Upper lobe of left lung (tissue), 6 donors: ENCODE results near the gene CHST11. TPM values are rescaled to one million over a fixed set of nuclear protein-coding genes. Genes with fewer than 3 reads are reported as not detected.

Source experiments
- ATAC-seq, 2 donors: fragments of 200-7000 bp; cut with Tn5 transposase; one replicate each; pipeline ENCODE4 v1.9.1; 2022; ENCODE audit warnings: mild to moderate bottlenecking in 2 of 2, moderate library complexity in 2 of 2; ENCODE audit not compliant: low FRiP score in 2 of 2
- DNase-seq, 2 donors: peaks; one replicate each; pipeline ENCODE4 v3.0.0-alpha.2; 2019 to 2020
- H3K27ac ChIP-seq, 4 donors: fragments of 200-600 bp; sonication (generic); one replicate each; pipeline ENCODE4 v1.5.1; 2016 to 2019
- H3K27me3 ChIP-seq, 4 donors: fragments of 200-600 bp; sonication (generic); one replicate each; pipeline ENCODE4 v1.5.1; 2017 to 2019
- H3K36me3 ChIP-seq, 4 donors: fragments of 200-600 bp; sonication (generic); one replicate each; pipeline ENCODE4 v1.5.1; 2016 to 2019
- H3K4me1 ChIP-seq, 4 donors: fragments of 200-600 bp; sonication (generic); one replicate each; pipeline ENCODE4 v1.5.1; 2018 to 2019
- H3K4me3 ChIP-seq, 4 donors: fragments of 200-600 bp; sonication (generic); one replicate each; pipeline ENCODE4 v1.5.1; 2017 to 2019; ENCODE audit warnings: mild to moderate bottlenecking in 2 of 4, moderate library complexity in 1 of 4
- H3K9me3 ChIP-seq, 4 donors: fragments of 200-600 bp; sonication (generic); one replicate each; pipeline ENCODE4 v1.5.1; 2018 to 2019
- EP300 ChIP-seq, 4 donors: sonication (generic); formaldehyde crosslinking; IDR thresholded peaks; one replicate each; pipeline ENCODE4 v1.5.1; 2017; ENCODE audit warnings: antibody characterized with exemption in 4 of 4, control low read depth in 2 of 4
- POLR2A ChIP-seq, 4 donors: fragments of 450-650 bp; IDR thresholded peaks; one replicate each; pipeline ENCODE4 v1.5.1; 2016 to 2017; ENCODE audit warnings: antibody characterized with exemption in 4 of 4, mild to moderate bottlenecking in 2 of 4
- POLR2AphosphoS5 ChIP-seq, 2 donors: sonication (generic); formaldehyde crosslinking; IDR thresholded peaks; one replicate each; pipeline ENCODE4 v1.5.1; 2017; ENCODE audit warnings: antibody characterized with exemption in 2 of 2
- WGBS, 2 donors: methylation state at CpG; one replicate each; pipeline ENCODE4 v1.1.5; 2017 to 2018; 5-methylcytosine and 5-hydroxymethylcytosine counted together
- total RNA-seq, 6 donors: library from RNA; depleted of rRNA in 4 of 6; stranded (reverse); fragments of >200 nt in 4 of 6; gene quantifications; one replicate each; pipeline versions ENCODE4 v1.1.0 to v1.2.1, GENCODE V29; 2016 to 2021
- TF ChIP-seq, protein P1 (sequence below), 6 experiments: fragments of 450-650 bp in 4 of 6; fragments of 200-600 bp in 2 of 6; sonication (generic) in 2 of 6; IDR thresholded peaks; one replicate each; pipeline ENCODE4 v1.5.1; 2016 to 2019; ENCODE audit warnings: antibody characterized with exemption in 6 of 6
- donor health status: DM: no; HTN: no; CAD: no; lungs with moderate emphysema.
- donor health status: DM: no; HTN: yes; CAD: no; lungs with severe emphysema.

CHST11 gene
- total RNA-seq, 6 donors from 2014 or later: 40.4 to 234 (median 58.4) TPM

GRCh38 chr12:104784592-104784991 lies 327.8 kb downstream of the CHST11 start:
- no peak for DNase-seq
- H3K27ac ChIP-seq: no peak overlapping the region
- no peaks in the 10 kb centered on the region for H3K27me3 ChIP-seq
- peaks cover 0 to 7% (median 0%) of the 10 kb centered on the region in 4 donors for H3K9me3 ChIP-seq
- no peaks in the 10 kb centered on the region for H3K36me3 ChIP-seq
- no peak overlapping the region for H3K4me3 ChIP-seq
- ATAC-seq: no peak
- 55 to 69% methylated on average over 1 of the region's 1 CpG for WGBS, 2 donors
- H3K4me1 ChIP-seq: no peaks in the 10 kb centered on the region
- TF ChIP-seq POLR2AphosphoS5 (IDR thresholded peaks at IDR 0.05): no peak
- TF ChIP-seq EP300 (IDR thresholded peaks at IDR 0.05): no peak
- TF ChIP-seq, protein P1, sequence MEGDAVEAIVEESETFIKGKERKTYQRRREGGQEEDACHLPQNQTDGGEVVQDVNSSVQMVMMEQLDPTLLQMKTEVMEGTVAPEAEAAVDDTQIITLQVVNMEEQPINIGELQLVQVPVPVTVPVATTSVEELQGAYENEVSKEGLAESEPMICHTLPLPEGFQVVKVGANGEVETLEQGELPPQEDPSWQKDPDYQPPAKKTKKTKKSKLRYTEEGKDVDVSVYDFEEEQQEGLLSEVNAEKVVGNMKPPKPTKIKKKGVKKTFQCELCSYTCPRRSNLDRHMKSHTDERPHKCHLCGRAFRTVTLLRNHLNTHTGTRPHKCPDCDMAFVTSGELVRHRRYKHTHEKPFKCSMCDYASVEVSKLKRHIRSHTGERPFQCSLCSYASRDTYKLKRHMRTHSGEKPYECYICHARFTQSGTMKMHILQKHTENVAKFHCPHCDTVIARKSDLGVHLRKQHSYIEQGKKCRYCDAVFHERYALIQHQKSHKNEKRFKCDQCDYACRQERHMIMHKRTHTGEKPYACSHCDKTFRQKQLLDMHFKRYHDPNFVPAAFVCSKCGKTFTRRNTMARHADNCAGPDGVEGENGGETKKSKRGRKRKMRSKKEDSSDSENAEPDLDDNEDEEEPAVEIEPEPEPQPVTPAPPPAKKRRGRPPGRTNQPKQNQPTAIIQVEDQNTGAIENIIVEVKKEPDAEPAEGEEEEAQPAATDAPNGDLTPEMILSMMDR (IDR thresholded peaks at IDR 0.05): no peak

GRCh38 chr12:104785886-104786285 lies 329.1 kb downstream of the CHST11 start:
- DNase-seq: no peak
- WGBS, 2 donors: 86 to 90% methylated on average over 5 of the region's 5 CpGs
- H3K9me3 ChIP-seq: no peaks in the 10 kb centered on the region

DNA sequence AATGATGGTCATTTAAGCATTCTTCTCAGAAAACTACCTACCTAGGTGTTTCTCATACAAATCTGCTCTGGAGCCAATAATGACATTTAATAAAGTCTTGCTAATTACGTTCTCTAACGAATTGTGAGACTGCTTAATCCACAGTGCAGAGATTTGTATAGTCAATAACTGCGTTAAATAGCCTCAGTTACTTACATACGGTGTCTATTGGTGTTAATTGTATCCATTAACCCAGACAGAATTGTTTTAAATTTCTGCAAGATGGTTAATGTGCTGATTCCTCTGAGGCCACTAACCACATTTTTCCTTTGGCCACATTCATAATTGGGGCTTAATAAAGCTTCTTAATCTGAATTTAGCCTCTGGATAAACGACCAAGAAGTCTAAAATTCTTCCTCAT lies 329.6 kb downstream of the CHST11 start:
- no peaks in the 10 kb centered on the region for H3K27me3 ChIP-seq
- H3K4me3 ChIP-seq: no peak overlapping the region
- no peaks in the 10 kb centered on the region for H3K36me3 ChIP-seq
- 92 to 95% methylated on average over 5 of the region's 5 CpGs for WGBS, 2 donors
- DNase-seq (no peak), ATAC-seq (no peak)
- H3K4me1 ChIP-seq: no peaks in the 10 kb centered on the region
- no peak overlapping the region for H3K27ac ChIP-seq
- no peaks in the 10 kb centered on the region for H3K9me3 ChIP-seq
- TF ChIP-seq, protein P1 (IDR thresholded peaks at IDR 0.05): no peak
- TF ChIP-seq POLR2A (IDR thresholded peaks at IDR 0.05) (no peak), POLR2AphosphoS5 (IDR thresholded peaks at IDR 0.05) (no peak), EP300 (IDR thresholded peaks at IDR 0.05) (no peak)

More at GRCh38 chr12:104785886-104786285, 329.1 kb downstream of the CHST11 start:
- ATAC-seq: no peak
- Histone ChIP-seq H3K4me3 (no peak overlapping the region), H3K27ac (no peak overlapping the region), H3K4me1 (no peaks in the 10 kb centered on the region), H3K27me3 (no peaks in the 10 kb centered on the region), H3K36me3 (no peaks in the 10 kb centered on the region)
- TF ChIP-seq POLR2A (IDR thresholded peaks at IDR 0.05) (no peak), POLR2AphosphoS5 (IDR thresholded peaks at IDR 0.05) (no peak), EP300 (IDR thresholded peaks at IDR 0.05) (no peak)
- TF ChIP-seq, protein P1 (IDR thresholded peaks at IDR 0.05): no peak

- ATAC-seq (no peak), DNase-seq (no peak)
- H3K27me3 ChIP-seq: no peaks in the 10 kb centered on the region
- no peak overlapping the region for H3K27ac ChIP-seq
- no peaks in the 10 kb centered on the region for H3K9me3 ChIP-seq
- no peak for TF ChIP-seq POLR2AphosphoS5 (IDR thresholded peaks at IDR 0.05)
- no peak for TF ChIP-seq POLR2A (IDR thresholded peaks at IDR 0.05)
- TF ChIP-seq, protein P1 (IDR thresholded peaks at IDR 0.05): no peak
- no peak for TF ChIP-seq EP300 (IDR thresholded peaks at IDR 0.05)
- peaks cover 0 to 3% (median 1%) of the 10 kb centered on the region in 4 donors for H3K4me1 ChIP-seq
- H3K4me3 ChIP-seq: no peak overlapping the region
- H3K36me3 ChIP-seq: no peaks in the 10 kb centered on the region
Observed at GRCh38 chr12:104788840-104789271, 332.1 kb downstream of the CHST11 start.
